H9 (cell line): ENCODE data around the gene MYH15. TPM values are rescaled to one million over a fixed set of nuclear protein-coding genes. Genes with fewer than 3 reads are reported as not detected.

Experiments
- DNase-seq: peaks from one replicate; pipeline ENCODE4 v3.0.0-alpha.2; 2017
- H2AFZ ChIP-seq: one replicate; pipeline ENCODE4 v1.6.1; 2013; ENCODE audit warnings: mild to moderate bottlenecking, low read length, control low read depth, moderate library complexity
- H2AK5ac ChIP-seq: 2 replicates; pipeline ENCODE4 v1.6.1; 2013; ENCODE audit warnings: low read length, control low read depth, mixed read lengths; ENCODE audit not compliant: insufficient read length
- H2BK120ac ChIP-seq: one replicate; pipeline ENCODE4 v1.6.1; 2013; ENCODE audit warnings: low read depth, mild to moderate bottlenecking, low read length, control low read depth, inconsistent platforms; ENCODE audit not compliant: poor library complexity, severe bottlenecking
- H2BK12ac ChIP-seq: 2 replicates; pipeline ENCODE4 v1.6.1; 2013; ENCODE audit warnings: low read length, control low read depth, mixed read lengths, low read depth; ENCODE audit not compliant: insufficient read length
- H2BK15ac ChIP-seq: 2 replicates; pipeline ENCODE4 v1.6.1; 2013; ENCODE audit warnings: low read depth, low read length, control low read depth
- H2BK20ac ChIP-seq: one replicate; pipeline ENCODE4 v1.6.1; 2013; ENCODE audit warnings: low read depth, mild to moderate bottlenecking, low read length, control low read depth, inconsistent platforms; ENCODE audit not compliant: poor library complexity, severe bottlenecking
- H2BK5ac ChIP-seq: 2 replicates; pipeline ENCODE4 v1.6.1; 2013; ENCODE audit warnings: low read length, control low read depth, mixed read lengths; ENCODE audit not compliant: insufficient read length
- H3K14ac ChIP-seq: 2 replicates; pipeline ENCODE4 v1.6.1; 2013; ENCODE audit warnings: low read length, control low read depth; ENCODE audit not compliant: insufficient read depth
- H3K18ac ChIP-seq: 2 replicates; pipeline ENCODE4 v1.6.1; 2013; ENCODE audit warnings: low read depth, mild to moderate bottlenecking, mixed read lengths, low read length, control low read depth; ENCODE audit not compliant: insufficient read length
- H3K23ac ChIP-seq: 2 replicates; pipeline ENCODE4 v1.6.1; 2013; ENCODE audit warnings: low read length, control low read depth, mixed read lengths, low read depth; ENCODE audit not compliant: insufficient read length
- H3K23me2 ChIP-seq: 2 replicates; pipeline ENCODE4 v1.6.1; 2013; ENCODE audit warnings: low read depth, mild to moderate bottlenecking, mixed read lengths, low read length, control low read depth; ENCODE audit not compliant: insufficient read length, poor library complexity, severe bottlenecking
- H3K27ac ChIP-seq: 2 replicates; pipeline ENCODE4 v1.5.1; 2013; ENCODE audit warnings: low read length, control low read depth, mixed read lengths, low read depth; ENCODE audit not compliant: insufficient read length
- H3K27me3 ChIP-seq: 2 replicates; pipeline ENCODE4 v1.6.1; 2013; ENCODE audit warnings: low read length, control low read depth, inconsistent platforms; ENCODE audit not compliant: insufficient read depth
- H3K4ac ChIP-seq: 2 replicates; pipeline ENCODE4 v1.6.1; 2013; ENCODE audit warnings: low read depth, mild to moderate bottlenecking, control low read depth, inconsistent platforms, low read length, moderate library complexity
- H3K4me1 ChIP-seq: 2 replicates; pipeline ENCODE4 v1.6.1; 2013; ENCODE audit warnings: low read length, control low read depth, inconsistent platforms; ENCODE audit not compliant: insufficient read depth
- H3K4me2 ChIP-seq: 2 replicates; pipeline ENCODE4 v1.6.1; 2013; ENCODE audit warnings: low read length, control low read depth, mixed read lengths; ENCODE audit not compliant: insufficient read length, insufficient read depth
- H3K56ac ChIP-seq: 2 replicates; pipeline ENCODE4 v1.6.1; 2013; ENCODE audit warnings: low read depth, mild to moderate bottlenecking, mixed read lengths, low read length, control low read depth; ENCODE audit not compliant: insufficient read length
- H3K79me1 ChIP-seq: 2 replicates; pipeline ENCODE4 v1.6.1; 2013; ENCODE audit warnings: low read depth, mild to moderate bottlenecking, moderate library complexity, low read length, control low read depth, inconsistent platforms; ENCODE audit not compliant: insufficient read depth, poor library complexity, severe bottlenecking
- H3K79me2 ChIP-seq: 2 replicates; pipeline ENCODE4 v1.6.1; 2013; ENCODE audit warnings: low read length, control low read depth, inconsistent platforms; ENCODE audit not compliant: insufficient read depth
- H3K9ac ChIP-seq: 2 replicates; pipeline ENCODE4 v1.6.1; 2013; ENCODE audit warnings: low read length, control low read depth, mixed read lengths; ENCODE audit not compliant: insufficient read length; ENCODE audit errors: extremely low read depth
- H3K9me3 ChIP-seq: one replicate; pipeline ENCODE4 v1.6.1; 2013; ENCODE audit warnings: low read depth, low read length, inconsistent platforms; ENCODE audit not compliant: control insufficient read depth
- H3T11ph ChIP-seq: one replicate; pipeline ENCODE4 v1.6.1; 2013; ENCODE audit warnings: mild to moderate bottlenecking, low read length, control low read depth, inconsistent platforms
- H4K20me1 ChIP-seq: one replicate; pipeline ENCODE4 v1.6.1; 2013; ENCODE audit not compliant: control insufficient read depth, insufficient read length, insufficient read depth
- H4K5ac ChIP-seq: 2 replicates; pipeline ENCODE4 v1.6.1; 2013; ENCODE audit warnings: low read depth, mild to moderate bottlenecking, mixed read lengths, low read length, control low read depth; ENCODE audit not compliant: insufficient read length
- H4K8ac ChIP-seq: replicated peaks from 2 replicates; pipeline ENCODE4 v1.6.1; 2013; ENCODE audit warnings: low read length, control low read depth, mixed read lengths, low read depth; ENCODE audit not compliant: insufficient read length
- H4K91ac ChIP-seq: 2 replicates; pipeline ENCODE4 v1.6.1; 2013; ENCODE audit warnings: low read depth, mild to moderate bottlenecking, moderate library complexity, mixed read lengths, low read length, control low read depth; ENCODE audit not compliant: insufficient read length
- H3K27ac Mint-ChIP-seq, 3 experiments: 2 replicates in 2 of 3; 3 replicates in 1 of 3; pipeline ENCODE4 v1.8.0; 2020 to 2021; ENCODE audit warnings: mixed read lengths in 3 of 3, mild to moderate bottlenecking in 1 of 3, moderate library complexity in 1 of 3
- H3K27me3 Mint-ChIP-seq: 2 replicates; pipeline ENCODE4 v1.8.0; 2021; ENCODE audit warnings: low read depth, mild to moderate bottlenecking, moderate library complexity, mixed read lengths
- H3K36me3 Mint-ChIP-seq, 3 experiments: 2 replicates in 2 of 3; 3 replicates in 1 of 3; pipeline ENCODE4 v1.8.0; 2020 to 2021; ENCODE audit warnings: low read depth in 3 of 3, mixed read lengths in 3 of 3; ENCODE audit not compliant: insufficient read depth in 1 of 3
- H3K4me1 Mint-ChIP-seq, 2 experiments: 2 replicates each; pipeline ENCODE4 v1.8.0; 2020; ENCODE audit warnings: mixed read lengths in 2 of 2
- H3K4me3 Mint-ChIP-seq, 2 experiments: 2 replicates in 1 of 2; 3 replicates in 1 of 2; pipeline ENCODE4 v1.8.0; 2020 to 2021; ENCODE audit warnings: mild to moderate bottlenecking in 2 of 2, mixed read lengths in 2 of 2, moderate library complexity in 1 of 2
- H3K9me3 Mint-ChIP-seq, 2 experiments: 2 replicates in 1 of 2; 3 replicates in 1 of 2; pipeline ENCODE4 v1.8.0; 2020; ENCODE audit warnings: mild to moderate bottlenecking in 2 of 2, mixed read lengths in 2 of 2, moderate library complexity in 1 of 2
- CTCF ChIP-seq: fragments of 200-600 bp; sonication (generic); conservative IDR thresholded peaks from 3 replicates; pipeline ENCODE4 v1.8.0; 2021; ENCODE audit warnings: antibody characterized with exemption, mild to moderate bottlenecking
- WGBS: extraction: QIAGEN DNeasy Blood & Tissue Kit; methylation state at CpG from one replicate; pipeline ENCODE4 v1.1.7; 2013; ENCODE audit warnings: missing lambda C conversion rate, low lambda C conversion rate, mixed read lengths; ENCODE audit not compliant: insufficient read length; ENCODE audit errors: extremely low coverage; 5-methylcytosine and 5-hydroxymethylcytosine counted together
- total RNA-seq: library from RNA; stranded (reverse); gene quantifications from 2 replicates; pipeline ENCODE4 v1.2.1, GENCODE V29; 2021

Gene MYH15
- total RNA-seq, 1 experiment from 2014 or later, result 0.13 TPM

GRCh38 chr3:108448593-108448992 lies 61.8 kb downstream of the MYH15 start:
- Histone ChIP-seq H3K18ac (no peak overlapping the region), H3K27me3 (no peaks in the 10 kb centered on the region), H2BK5ac (no peak overlapping the region), H3K4me2 (no peak overlapping the region), H3K23ac (no peak overlapping the region), H3T11ph (no peak overlapping the region), H3K56ac (no peak overlapping the region), H2BK120ac (no peak overlapping the region), H4K91ac (no peak overlapping the region), H4K8ac (no peak overlapping the region), H2BK20ac (no peak overlapping the region), H3K27ac (no peak overlapping the region), H2BK15ac (no peak overlapping the region), H2AFZ (no peak overlapping the region), H3K9ac (no peak overlapping the region), H3K9me3 (peaks cover 6% of the 10 kb centered on the region), H4K5ac (no peak overlapping the region), H3K79me2 (no peaks in the 10 kb centered on the region), H3K14ac (no peak overlapping the region), H3K79me1 (no peaks in the 10 kb centered on the region), H2AK5ac (no peak overlapping the region), H3K4me1 (no peaks in the 10 kb centered on the region), H3K4ac (no peak overlapping the region), H2BK12ac (no peak overlapping the region), H3K23me2 (no peaks in the 10 kb centered on the region), H4K20me1 (no peaks in the 10 kb centered on the region)
- peaks cover 5 to 19% (median 8%) of the 10 kb centered on the region in 3 experiments; a peak in 5 of 7 replicates for H3K36me3 Mint-ChIP-seq
- H3K9me3 Mint-ChIP-seq, result peaks cover 19 to 23% of the 10 kb centered on the region in 2 experiments
- no peak for DNase-seq
- H3K4me3 Mint-ChIP-seq, result no peak overlapping the region
- no peak overlapping the region for H3K27ac Mint-ChIP-seq
- TF ChIP-seq CTCF, result no peak
- no CpG with 5 or more reads among the region's 1 CpG for WGBS
- no peaks in the 10 kb centered on the region for H3K27me3 Mint-ChIP-seq
- H3K4me1 Mint-ChIP-seq, result peaks cover 4 to 5% of the 10 kb centered on the region in 2 experiments; a peak in 3 of 4 replicates
